Loucy (cell line): ENCODE data around the gene C14orf119.

Experiments
- H2AFZ ChIP-seq: fragments of 200-600 bp; sonication (generic); 2 replicates; pipeline ENCODE4 v1.6.0; 2016; ENCODE audit warnings: antibody characterized with exemption, mild to moderate bottlenecking, low read length, moderate library complexity
- H3F3A ChIP-seq: fragments of 200-600 bp; 2 replicates; pipeline ENCODE4 v1.6.0; 2016; ENCODE audit warnings: antibody characterized with exemption, low read depth, mild to moderate bottlenecking
- H3K27me3 ChIP-seq: fragments of 200-600 bp; sonication (generic); 2 replicates; pipeline ENCODE4 v1.6.1; 2014; ENCODE audit warnings: low read length, mild to moderate bottlenecking; ENCODE audit not compliant: insufficient read depth, poor library complexity, severe bottlenecking
- H3K36me3 ChIP-seq: fragments of 200-600 bp; sonication (generic); 2 replicates; pipeline ENCODE4 v1.6.1; 2016; ENCODE audit warnings: low read length; ENCODE audit not compliant: insufficient read depth
- H3K4me1 ChIP-seq: fragments of 200-600 bp; sonication (generic); 2 replicates; pipeline ENCODE4 v1.5.1; 2014; ENCODE audit warnings: low read length, mild to moderate bottlenecking; ENCODE audit not compliant: insufficient read depth, poor library complexity, severe bottlenecking
- H3K4me2 ChIP-seq: fragments of 200-600 bp; sonication (generic); 2 replicates; pipeline ENCODE4 v1.6.0; 2014; ENCODE audit warnings: antibody characterized with exemption, low read length, low read depth, mild to moderate bottlenecking; ENCODE audit not compliant: poor library complexity, severe bottlenecking
- H3K4me3 ChIP-seq: fragments of 200-600 bp; sonication (generic); 2 replicates; pipeline ENCODE4 v1.5.1; 2014; ENCODE audit warnings: low read length, mild to moderate bottlenecking, mixed read lengths; ENCODE audit not compliant: poor library complexity, severe bottlenecking
- H3K79me2 ChIP-seq: fragments of 200-600 bp; sonication (generic); 2 replicates; pipeline ENCODE4 v1.6.1; 2014; ENCODE audit warnings: low read length; ENCODE audit not compliant: insufficient read depth
- H3K9ac ChIP-seq: fragments of 200-600 bp; sonication (generic); 2 replicates; pipeline ENCODE4 v1.6.0; 2014; ENCODE audit warnings: mild to moderate bottlenecking, low read depth, low read length, moderate library complexity; ENCODE audit not compliant: poor library complexity, severe bottlenecking
- H3K9me2 ChIP-seq: fragments of 200-600 bp; sonication (generic); replicated peaks from 2 replicates; pipeline ENCODE4 v1.6.1; 2016; ENCODE audit warnings: low read depth, low read length, mixed read lengths
- H3K9me3 ChIP-seq: fragments of 200-600 bp; sonication (generic); 2 replicates; pipeline ENCODE4 v1.6.1; 2014; ENCODE audit warnings: mild to moderate bottlenecking, antibody characterized with exemption, low read length, low read depth; ENCODE audit not compliant: insufficient read depth
- H4K20me1 ChIP-seq: fragments of 200-600 bp; sonication (generic); 2 replicates; pipeline ENCODE4 v1.6.0; 2014; ENCODE audit warnings: antibody characterized with exemption, low read length, mild to moderate bottlenecking; ENCODE audit not compliant: insufficient read depth, poor library complexity, severe bottlenecking
- EZH2phosphoT487 ChIP-seq: fragments of 200-600 bp; IDR thresholded peaks from 2 replicates; pipeline ENCODE4 v1.6.1; 2018; ENCODE audit warnings: antibody characterized with exemption, mild to moderate bottlenecking, moderate library complexity, borderline replicate concordance
- TF ChIP-seq, protein P1 (sequence below): fragments of 200-600 bp; sonication (generic); conservative IDR thresholded peaks from 2 replicates; pipeline ENCODE4 v1.5.1; 2014; ENCODE audit warnings: mild to moderate bottlenecking, antibody characterized with exemption, low read length

Gene C14orf119

GRCh38 chr14:23125011-23125410 is 29.7 kb downstream of the C14orf119 start:
- Histone ChIP-seq H3F3A (no peaks in the 10 kb centered on the region), H3K4me1 (peaks cover 7% of the 10 kb centered on the region), H3K36me3 (no peaks in the 10 kb centered on the region), H2AFZ (no peak overlapping the region), H3K9me2 (no peaks in the 10 kb centered on the region), H3K79me2 (no peaks in the 10 kb centered on the region), H3K9me3 (no peaks in the 10 kb centered on the region), H3K27me3 (no peaks in the 10 kb centered on the region), H3K4me3 (no peak overlapping the region), H3K4me2 (no peak overlapping the region), H3K9ac (no peak overlapping the region), H4K20me1 (no peaks in the 10 kb centered on the region)
- TF ChIP-seq, protein P1, sequence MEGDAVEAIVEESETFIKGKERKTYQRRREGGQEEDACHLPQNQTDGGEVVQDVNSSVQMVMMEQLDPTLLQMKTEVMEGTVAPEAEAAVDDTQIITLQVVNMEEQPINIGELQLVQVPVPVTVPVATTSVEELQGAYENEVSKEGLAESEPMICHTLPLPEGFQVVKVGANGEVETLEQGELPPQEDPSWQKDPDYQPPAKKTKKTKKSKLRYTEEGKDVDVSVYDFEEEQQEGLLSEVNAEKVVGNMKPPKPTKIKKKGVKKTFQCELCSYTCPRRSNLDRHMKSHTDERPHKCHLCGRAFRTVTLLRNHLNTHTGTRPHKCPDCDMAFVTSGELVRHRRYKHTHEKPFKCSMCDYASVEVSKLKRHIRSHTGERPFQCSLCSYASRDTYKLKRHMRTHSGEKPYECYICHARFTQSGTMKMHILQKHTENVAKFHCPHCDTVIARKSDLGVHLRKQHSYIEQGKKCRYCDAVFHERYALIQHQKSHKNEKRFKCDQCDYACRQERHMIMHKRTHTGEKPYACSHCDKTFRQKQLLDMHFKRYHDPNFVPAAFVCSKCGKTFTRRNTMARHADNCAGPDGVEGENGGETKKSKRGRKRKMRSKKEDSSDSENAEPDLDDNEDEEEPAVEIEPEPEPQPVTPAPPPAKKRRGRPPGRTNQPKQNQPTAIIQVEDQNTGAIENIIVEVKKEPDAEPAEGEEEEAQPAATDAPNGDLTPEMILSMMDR, result no peak
- TF ChIP-seq EZH2phosphoT487, result no peak

- Histone ChIP-seq H3K27me3 (no peaks in the 10 kb centered on the region), H3K4me3 (no peak overlapping the region), H3F3A (no peaks in the 10 kb centered on the region), H3K36me3 (no peaks in the 10 kb centered on the region), H3K79me2 (no peaks in the 10 kb centered on the region), H3K9ac (no peak overlapping the region), H2AFZ (no peak overlapping the region), H3K9me3 (no peaks in the 10 kb centered on the region), H3K4me1 (no peaks in the 10 kb centered on the region), H3K9me2 (no peaks in the 10 kb centered on the region), H4K20me1 (no peaks in the 10 kb centered on the region), H3K4me2 (no peak overlapping the region)
- TF ChIP-seq EZH2phosphoT487, result no peak
- TF ChIP-seq, protein P1, result no peak
Observed at GRCh38 chr14:23125933-23126524, 30.7 kb downstream of the C14orf119 start.

DNA sequence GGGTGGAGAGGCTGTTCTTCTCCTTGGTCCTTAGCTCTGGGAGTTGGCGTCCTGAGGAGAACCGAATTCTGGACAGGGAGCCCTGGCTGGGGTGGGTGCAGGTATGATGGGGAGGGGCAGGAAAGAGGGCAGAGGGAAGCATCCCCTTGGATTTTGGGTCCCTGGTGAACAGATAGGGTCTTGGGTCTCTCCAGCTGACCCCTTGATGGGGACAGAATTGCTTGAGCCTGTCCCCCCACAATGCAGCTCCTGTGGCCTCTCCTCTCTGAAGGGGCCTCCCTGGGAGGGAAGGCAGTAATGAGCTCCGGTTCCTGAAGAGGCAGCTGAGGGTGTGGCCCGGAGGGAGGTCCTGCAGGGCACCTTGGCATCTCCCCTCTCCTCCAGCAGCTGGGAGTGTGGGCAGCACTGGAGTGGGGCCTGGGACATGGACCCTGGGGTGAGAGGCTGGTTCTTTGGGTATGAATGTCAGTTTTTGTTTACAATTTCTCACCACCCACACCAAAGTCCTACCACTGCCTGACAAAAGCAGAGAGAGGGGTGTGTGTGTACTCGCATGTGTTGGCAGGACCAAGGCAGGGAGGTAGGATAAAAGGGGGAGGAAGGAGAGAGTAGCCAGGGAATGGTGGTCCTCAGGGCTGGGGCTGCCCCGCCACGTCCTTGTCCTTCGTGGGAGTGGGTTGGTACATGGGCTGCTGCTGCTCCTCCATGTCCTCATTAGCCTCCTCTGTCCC is 31.4 kb downstream of the C14orf119 start:
- H3K9me2 ChIP-seq, result no peaks in the 10 kb centered on the region
- no peaks in the 10 kb centered on the region for H3K36me3 ChIP-seq
- no peaks in the 10 kb centered on the region for H3K4me1 ChIP-seq
- no peak overlapping the region for H2AFZ ChIP-seq
- H3K9ac ChIP-seq, result no peak overlapping the region
- H3K27me3 ChIP-seq, result no peaks in the 10 kb centered on the region
- no peaks in the 10 kb centered on the region for H3K9me3 ChIP-seq
- no peaks in the 10 kb centered on the region for H3F3A ChIP-seq
- H4K20me1 ChIP-seq, result no peaks in the 10 kb centered on the region
- H3K4me3 ChIP-seq, result no peak overlapping the region
- TF ChIP-seq, protein P1, result no peak
- TF ChIP-seq EZH2phosphoT487, result no peak
- H3K79me2 ChIP-seq, result no peaks in the 10 kb centered on the region
- no peak overlapping the region for H3K4me2 ChIP-seq
